SK-N-SH treated with all-trans-retinoic acid at 6 μM for 48 hours (cell line): ENCODE measurements around the gene KDM4C.

Experiments
- ARNTL ChIP-seq: fragments of 450-650 bp; formaldehyde crosslinking; IDR thresholded peaks from 2 replicates; pipeline ENCODE4 v1.5.0; 2020; ENCODE audit warnings: low read depth, mild to moderate bottlenecking, moderate library complexity, borderline replicate concordance
- BACH2 ChIP-seq: fragments of 250-450 bp; sonication (Bioruptor Pico); IDR thresholded peaks from 2 replicates; pipeline ENCODE4 v1.9.0; 2021; ENCODE audit warnings: mild to moderate bottlenecking, borderline replicate concordance
- CSDC2 ChIP-seq: fragments of 250-450 bp; sonication (Bioruptor Pico); IDR thresholded peaks from 2 replicates; pipeline ENCODE4 v1.5.0; 2020; ENCODE audit warnings: mild to moderate bottlenecking, moderate library complexity
- GLIS3 ChIP-seq: fragments of 250-450 bp; sonication (Bioruptor Pico); IDR thresholded peaks from 2 replicates; pipeline ENCODE4 v1.5.0; 2020; ENCODE audit warnings: mild to moderate bottlenecking, moderate library complexity
- PPARA ChIP-seq: fragments of 250-450 bp; sonication (Bioruptor Pico); IDR thresholded peaks from 2 replicates; pipeline ENCODE4 v1.5.0; 2020; ENCODE audit warnings: mild to moderate bottlenecking, borderline replicate concordance
- RARB ChIP-seq: fragments of 250-450 bp; sonication (Bioruptor Pico); IDR thresholded peaks from 2 replicates; pipeline ENCODE4 v1.8.0; 2021; ENCODE audit warnings: mild to moderate bottlenecking, moderate library complexity
- TCF4 ChIP-seq: fragments of 250-450 bp; sonication (Bioruptor Pico); IDR thresholded peaks from 2 replicates; pipeline ENCODE4 v1.8.0; 2021; ENCODE audit warnings: mild to moderate bottlenecking, moderate library complexity, borderline replicate concordance
- ZFP30 ChIP-seq: fragments of 450-650 bp; formaldehyde crosslinking; IDR thresholded peaks from 2 replicates; pipeline ENCODE4 v1.5.0; 2022; ENCODE audit warnings: mild to moderate bottlenecking, moderate library complexity
- ZNF8 ChIP-seq: fragments of 450-650 bp; formaldehyde crosslinking; IDR thresholded peaks from 2 replicates; pipeline ENCODE4 v1.5.0; 2020; ENCODE audit warnings: mild to moderate bottlenecking, moderate library complexity
- TF ChIP-seq, protein P1 (sequence below): fragments of 250-450 bp; sonication (Bioruptor Pico); IDR thresholded peaks from 2 replicates; pipeline ENCODE4 v1.8.0; 2020; ENCODE audit warnings: mild to moderate bottlenecking, moderate library complexity, borderline replicate concordance

DNA sequence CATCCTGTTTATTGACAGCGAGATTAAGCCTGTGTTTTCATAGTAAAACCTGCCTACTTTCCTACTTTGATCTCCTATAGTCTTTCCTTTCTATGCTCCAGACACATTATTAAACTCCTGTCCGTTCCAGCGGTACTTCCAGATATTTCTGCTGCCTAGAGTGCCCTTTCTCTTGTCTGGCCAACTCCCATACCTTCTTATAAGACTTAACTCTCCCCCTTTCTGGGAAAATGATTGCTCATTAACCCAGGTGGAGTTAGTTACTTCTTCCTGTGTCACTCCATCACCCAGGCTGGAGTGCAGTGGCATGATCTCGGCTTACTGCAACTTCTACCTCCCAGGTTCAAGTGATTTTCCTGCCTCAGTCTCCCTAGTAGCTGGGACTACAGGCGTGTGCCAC, 33.1 kb downstream of the KDM4C start:
- TF ChIP-seq BACH2 (CRISPR knock-in tag) (no peak), GLIS3 (CRISPR knock-in tag) (no peak), ZFP30 (CRISPR knock-in tag) (no peak), ARNTL (CRISPR knock-in tag) (no peak), CSDC2 (no peak), TCF4 (CRISPR knock-in tag) (no peak), RARB (CRISPR knock-in tag) (no peak), ZNF8 (CRISPR knock-in tag) (no peak), PPARA (CRISPR knock-in tag) (no peak)
- TF ChIP-seq, protein P1, sequence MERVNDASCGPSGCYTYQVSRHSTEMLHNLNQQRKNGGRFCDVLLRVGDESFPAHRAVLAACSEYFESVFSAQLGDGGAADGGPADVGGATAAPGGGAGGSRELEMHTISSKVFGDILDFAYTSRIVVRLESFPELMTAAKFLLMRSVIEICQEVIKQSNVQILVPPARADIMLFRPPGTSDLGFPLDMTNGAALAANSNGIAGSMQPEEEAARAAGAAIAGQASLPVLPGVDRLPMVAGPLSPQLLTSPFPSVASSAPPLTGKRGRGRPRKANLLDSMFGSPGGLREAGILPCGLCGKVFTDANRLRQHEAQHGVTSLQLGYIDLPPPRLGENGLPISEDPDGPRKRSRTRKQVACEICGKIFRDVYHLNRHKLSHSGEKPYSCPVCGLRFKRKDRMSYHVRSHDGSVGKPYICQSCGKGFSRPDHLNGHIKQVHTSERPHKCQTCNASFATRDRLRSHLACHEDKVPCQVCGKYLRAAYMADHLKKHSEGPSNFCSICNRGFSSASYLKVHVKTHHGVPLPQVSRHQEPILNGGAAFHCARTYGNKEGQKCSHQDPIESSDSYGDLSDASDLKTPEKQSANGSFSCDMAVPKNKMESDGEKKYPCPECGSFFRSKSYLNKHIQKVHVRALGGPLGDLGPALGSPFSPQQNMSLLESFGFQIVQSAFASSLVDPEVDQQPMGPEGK (CRISPR knock-in tag), result no peak
